Pancreas (tissue), 10 donors: Measurements from ENCODE around the gene AAMDC. TPM values are rescaled to one million over a fixed set of nuclear protein-coding genes. Genes with fewer than 3 reads are reported as not detected.

Experiments
- ATAC-seq, 4 donors: fragments of 200-7000 bp; cut with Tn5 transposase; one replicate each; pipeline versions ENCODE4 v1.8.0 to v1.9.1; 2020; ENCODE audit warnings: mild to moderate bottlenecking in 4 of 4, moderate library complexity in 4 of 4
- DNase-seq, 6 donors: peaks; one replicate each; pipeline ENCODE4 v3.0.0-alpha.2; 2020
- FAIRE-seq: peaks from 2 replicates; lab custom pipeline; 2012; peaks lifted over from hg19 to GRCh38; lab: Jason Lieb, UNC
- H3K27ac ChIP-seq, 4 donors: fragments of 200-600 bp; sonication (generic); 1 replicate in 3 of 4; 2 replicates in 1 of 4; pipeline versions ENCODE4 v1.5.0 to v1.8.0; 2020
- H3K27me3 ChIP-seq, 4 donors: fragments of 200-600 bp; one replicate each; pipeline ENCODE4 v1.8.0; 2021
- H3K36me3 ChIP-seq, 3 donors: fragments of 200-600 bp; sonication (generic) in 1 of 3; one replicate each; pipeline versions ENCODE4 v1.5.0 to v1.8.0; 2020 to 2021
- H3K4me1 ChIP-seq, 3 donors: fragments of 200-600 bp; one replicate each; pipeline ENCODE4 v1.8.0; 2021
- H3K4me3 ChIP-seq, 4 donors: fragments of 200-600 bp; sonication (generic) in 2 of 4; one replicate each; pipeline versions ENCODE4 v1.5.0 to v1.8.0; 2020 to 2021
- H3K9me3 ChIP-seq, 4 donors: fragments of 200-600 bp; one replicate each; pipeline ENCODE4 v1.8.0; 2021
- CTCF ChIP-seq, 4 donors: fragments of 200-600 bp; sonication (generic) in 3 of 4; IDR thresholded peaks; one replicate each; pipeline versions ENCODE4 v1.5.0 to v1.8.0; 2021; ENCODE audit warnings: antibody characterized with exemption in 4 of 4
- WGBS, 2 donors: extraction: QIAGEN DNeasy Blood & Tissue Kit; methylation state at CpG; one replicate each; pipeline ENCODE4 v1.1.7; 2013; 5-methylcytosine and 5-hydroxymethylcytosine counted together
- intact Hi-C, 3 donors: fragments of 100-400 bp; cut with DNase I; formaldehyde crosslinking; loops; one replicate each; pipeline versions ENCODE4 v1.11.1 to v1.14.2; 2022
- polyA plus RNA-seq, 2 donors: library from polyadenylated mRNA; stranded (reverse); fragments of 200-250 nt; gene quantifications; one replicate each; pipeline ENCODE4 v1.2.3, GENCODE V29; 2013
- total RNA-seq, 6 donors: library from RNA; stranded (reverse); fragmentation: NEBNext Ultra II Directional in 4 of 6; extraction: Animal tissue kit (Norgen Biotek cat#: 25700) in 4 of 6; gene quantifications; one replicate each; pipeline versions ENCODE4 v1.2.1 to v1.2.4, GENCODE V29; 2021 to 2023
- donor health status: healthy with polysubstance abuse.
- donor health status: DM: no; HTN: no; CAD: no; lungs with moderate emphysema.
- donor health status: DM: no; HTN: no; CAD: no.
- donor health status: control.
- donor health status: control.
- donor health status: Bipolar disorder and iron deficiency.
- donor health status: DM: yes; HTN: yes; CAD: no.
- donor health status: DM: no; HTN: no; CAD: no.
- donor health status: DM: no; HTN: no; CAD: no.
- donor health status: DM: yes; HTN: yes; CAD: no.

The AAMDC gene
- total and polyA plus RNA-seq, 8 donors, result 9.0 to 43.6 (median 12.0) TPM

GRCh38 chr11:77879218-77879617, 58.3 kb downstream of the AAMDC start:
- no peak for TF ChIP-seq CTCF (IDR thresholded peaks at IDR 0.05)
- Histone ChIP-seq H3K4me3 (no peak overlapping the region), H3K4me1 (no peaks in the 10 kb centered on the region), H3K27ac (no peak overlapping the region), H3K9me3 (no peaks in the 10 kb centered on the region), H3K36me3 (peaks cover 0 to 12% (median 7%) of the 10 kb centered on the region in 3 donors), H3K27me3 (no peaks in the 10 kb centered on the region)
- WGBS, 2 donors, result 91 to 92% methylated on average over 3 of the region's 3 CpGs
- peak in 1 of 6 donors; percentile 35 for DNase-seq
- intact Hi-C loops, result no loop called here
- ATAC-seq, result peak in 1 of 4 donors; percentile 27
- FAIRE-seq, result no peak

- no peak for TF ChIP-seq CTCF (IDR thresholded peaks at IDR 0.05)
- ATAC-seq (no peak), DNase-seq (no peak), FAIRE-seq (no peak)
- intact Hi-C loops, result no loop called here
- WGBS, 2 donors, result 80 to 86% methylated on average over 3 of the region's 3 CpGs
- Histone ChIP-seq H3K27ac (no peak overlapping the region), H3K4me1 (no peaks in the 10 kb centered on the region), H3K36me3 (peaks cover 0 to 12% (median 7%) of the 10 kb centered on the region in 3 donors), H3K4me3 (no peak overlapping the region), H3K9me3 (no peaks in the 10 kb centered on the region), H3K27me3 (no peaks in the 10 kb centered on the region)
These were observed 61.5 kb downstream of the AAMDC start for GRCh38 chr11:77882396-77882795.

DNA sequence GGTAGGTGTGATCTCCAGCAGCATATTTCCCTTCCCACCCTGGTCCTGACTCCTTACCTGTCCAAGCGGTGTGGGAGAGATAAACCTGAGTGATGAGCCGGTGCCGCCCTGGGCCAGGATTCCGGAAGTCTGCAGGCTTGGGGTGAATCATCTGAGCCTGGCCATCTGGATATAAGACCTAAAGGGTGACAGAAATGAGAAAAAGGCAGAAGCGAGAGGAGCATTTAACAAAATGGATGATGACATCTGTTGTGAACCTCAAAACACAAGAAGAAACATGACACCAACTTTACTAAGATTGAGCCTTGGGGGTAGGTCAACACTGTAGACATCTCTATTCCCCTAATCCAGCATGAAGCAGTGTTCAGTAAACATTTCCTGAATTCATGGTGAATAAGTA, 62.8 kb downstream of the AAMDC start:
- TF ChIP-seq CTCF (IDR thresholded peaks at IDR 0.05), result no peak
- no peak for FAIRE-seq
- peaks cover 0 to 12% (median 7%) of the 10 kb centered on the region in 3 donors for H3K36me3 ChIP-seq
- no peak for ATAC-seq
- no peak overlapping the region for H3K4me3 ChIP-seq
- no peak for DNase-seq
- WGBS, 2 donors, result 95 to 98% methylated on average over 5 of the region's 5 CpGs
- H3K27ac ChIP-seq, result no peak overlapping the region
- H3K27me3 ChIP-seq, result no peaks in the 10 kb centered on the region
- no peaks in the 10 kb centered on the region for H3K9me3 ChIP-seq
- no peaks in the 10 kb centered on the region for H3K4me1 ChIP-seq
- intact Hi-C loops, result no loop called here

DNA sequence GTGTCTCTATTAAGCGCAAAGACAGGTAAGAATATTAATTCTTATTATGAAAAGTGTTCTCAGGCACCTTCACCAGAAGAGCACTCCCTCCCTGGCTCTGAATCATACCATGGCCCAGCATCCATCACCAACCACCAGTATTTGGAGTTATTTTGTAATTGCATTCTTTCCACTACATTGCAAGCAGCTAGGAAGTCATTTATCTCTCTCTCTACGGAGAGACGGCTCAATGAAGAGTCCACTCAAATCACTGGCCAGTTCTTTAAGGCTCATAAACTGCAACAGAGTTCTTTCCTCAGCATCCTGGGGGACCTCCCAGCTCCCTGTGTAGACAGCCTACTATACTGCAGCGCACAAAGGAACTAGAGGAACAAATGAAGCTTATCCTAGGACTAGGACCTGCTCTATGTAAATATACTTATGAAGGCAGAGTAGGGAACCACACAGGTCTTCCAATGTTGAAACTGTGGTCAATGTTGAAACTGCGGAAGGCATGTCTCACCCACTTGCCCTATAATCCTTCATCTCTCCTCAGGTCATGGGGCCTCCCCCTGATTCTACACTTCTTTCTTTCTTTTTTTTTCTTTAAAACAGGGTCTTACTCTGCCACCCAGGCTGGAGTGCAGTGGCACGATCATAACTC, 63.4 kb downstream of the AAMDC start:
- ATAC-seq, result no peak
- H3K27me3 ChIP-seq, result no peaks in the 10 kb centered on the region
- no peak overlapping the region for H3K4me3 ChIP-seq
- intact Hi-C loops, result no loop called here
- no peak for DNase-seq
- H3K4me1 ChIP-seq, result no peaks in the 10 kb centered on the region
- 93 to 94% methylated on average over 6 of the region's 6 CpGs for WGBS, 2 donors
- no peak for FAIRE-seq
- no peak for TF ChIP-seq CTCF (IDR thresholded peaks at IDR 0.05)
- peaks cover 0 to 12% (median 5%) of the 10 kb centered on the region in 3 donors for H3K36me3 ChIP-seq
- H3K27ac ChIP-seq, result no peak overlapping the region
- no peaks in the 10 kb centered on the region for H3K9me3 ChIP-seq

- DNase-seq, result no peak
- no peaks in the 10 kb centered on the region for H3K4me1 ChIP-seq
- no peaks in the 10 kb centered on the region for H3K9me3 ChIP-seq
- no peak overlapping the region for H3K4me3 ChIP-seq
- 95 to 97% methylated on average over 6 of the region's 6 CpGs for WGBS, 2 donors
- H3K36me3 ChIP-seq, result peaks cover 0 to 17% (median under 1%) of the 10 kb centered on the region in 3 donors
- no peak for TF ChIP-seq CTCF (IDR thresholded peaks at IDR 0.05)
- H3K27me3 ChIP-seq, result no peaks in the 10 kb centered on the region
- ATAC-seq, result no peak
- no peak for FAIRE-seq
- intact Hi-C loops, result no loop called here
- H3K27ac ChIP-seq, result no peak overlapping the region
These were observed 63.9 kb downstream of the AAMDC start for GRCh38 chr11:77884829-77885190.
